SJCRH30 (cell line): ENCODE data around the gene MINPP1. TPM values are rescaled to one million over a fixed set of nuclear protein-coding genes. Genes with fewer than 3 reads are reported as not detected.

Experiments
- DNase-seq, 2 experiments: peaks; one replicate each; pipeline ENCODE4 v3.0.0-alpha.2; 2015 to 2020
- H3K27ac ChIP-seq: fragments of 250-450 bp; sonication (Bioruptor Pico); 2 replicates; pipeline ENCODE4 v1.5.1; 2020; ENCODE audit warnings: mild to moderate bottlenecking, moderate library complexity
- H3K27me3 ChIP-seq: fragments of 250-450 bp; sonication (Bioruptor Pico); 2 replicates; pipeline ENCODE4 v1.5.1; 2020; ENCODE audit warnings: mild to moderate bottlenecking, moderate library complexity
- H3K36me3 ChIP-seq: fragments of 250-450 bp; sonication (Bioruptor Pico); 2 replicates; pipeline ENCODE4 v1.5.1; 2020; ENCODE audit warnings: mild to moderate bottlenecking, moderate library complexity
- H3K4me1 ChIP-seq: fragments of 250-450 bp; sonication (Bioruptor Pico); 2 replicates; pipeline ENCODE4 v1.5.1; 2020; ENCODE audit warnings: mild to moderate bottlenecking, moderate library complexity
- H3K4me3 ChIP-seq: fragments of 250-450 bp; sonication (Bioruptor Pico); 2 replicates; pipeline ENCODE4 v1.5.1; 2020; ENCODE audit warnings: mild to moderate bottlenecking, moderate library complexity
- H3K9me3 ChIP-seq: fragments of 250-450 bp; sonication (Bioruptor Pico); replicated peaks from 2 replicates; pipeline ENCODE4 v1.5.1; 2020; ENCODE audit warnings: mild to moderate bottlenecking, moderate library complexity
- total RNA-seq: library from RNA; depleted of rRNA; stranded (reverse); fragments of >200 nt; shearing (Covaris generic); gene quantifications from 2 replicates; pipeline ENCODE4 v1.2.3, GENCODE V29; 2014

Gene MINPP1
- total RNA-seq, 1 experiment from 2014 or later, result 19.3 TPM

DNA sequence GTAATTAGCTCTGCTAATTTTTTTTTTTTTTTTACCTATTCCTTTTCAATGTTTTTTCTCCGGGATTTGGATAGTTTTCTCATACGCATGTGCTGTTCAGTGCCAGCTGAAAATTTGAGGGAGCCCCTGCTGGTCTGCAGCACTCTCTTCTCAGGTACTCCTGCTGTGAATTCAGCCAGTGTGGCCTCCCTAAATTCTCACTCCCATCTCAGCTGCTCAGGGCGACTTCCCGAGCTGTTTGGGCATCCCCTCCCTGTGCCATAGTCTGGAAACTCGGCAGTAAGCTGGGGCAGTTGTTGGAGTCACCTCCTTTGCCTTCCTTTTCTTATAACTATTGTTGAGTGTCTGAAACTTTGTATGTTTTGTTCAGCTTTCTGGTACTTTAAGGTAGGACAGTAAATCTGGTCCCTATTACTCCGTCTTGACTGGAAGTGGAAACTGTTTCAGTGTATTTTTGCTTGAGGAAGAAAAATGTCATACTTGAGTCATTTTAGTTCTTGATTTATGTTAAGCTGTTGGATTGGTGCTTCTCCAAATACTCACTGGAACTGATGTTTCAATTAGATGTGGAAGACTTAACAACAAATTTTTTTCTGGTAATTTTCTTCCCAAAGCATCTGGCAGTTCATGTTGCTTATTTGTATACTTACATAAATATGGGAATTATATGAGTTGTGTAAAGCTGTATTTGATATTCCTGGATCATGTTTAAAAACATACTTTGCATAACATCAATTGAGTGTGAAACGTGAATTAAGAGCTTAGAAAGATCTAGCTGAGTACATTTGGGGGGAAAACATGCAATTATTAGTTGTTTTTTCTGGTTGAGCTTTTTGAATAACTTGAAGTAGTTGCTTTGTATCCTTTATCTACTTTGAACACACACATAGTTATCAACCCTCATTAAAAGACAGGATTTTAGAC lies 33.7 kb downstream of the MINPP1 start:
- H3K27me3 ChIP-seq, result no peaks in the 10 kb centered on the region
- H3K9me3 ChIP-seq, result no peaks in the 10 kb centered on the region
- H3K4me1 ChIP-seq, result no peaks in the 10 kb centered on the region
- DNase-seq, result no peak
- H3K4me3 ChIP-seq, result no peak overlapping the region
- H3K36me3 ChIP-seq, result no peaks in the 10 kb centered on the region
- no peak overlapping the region for H3K27ac ChIP-seq

DNA sequence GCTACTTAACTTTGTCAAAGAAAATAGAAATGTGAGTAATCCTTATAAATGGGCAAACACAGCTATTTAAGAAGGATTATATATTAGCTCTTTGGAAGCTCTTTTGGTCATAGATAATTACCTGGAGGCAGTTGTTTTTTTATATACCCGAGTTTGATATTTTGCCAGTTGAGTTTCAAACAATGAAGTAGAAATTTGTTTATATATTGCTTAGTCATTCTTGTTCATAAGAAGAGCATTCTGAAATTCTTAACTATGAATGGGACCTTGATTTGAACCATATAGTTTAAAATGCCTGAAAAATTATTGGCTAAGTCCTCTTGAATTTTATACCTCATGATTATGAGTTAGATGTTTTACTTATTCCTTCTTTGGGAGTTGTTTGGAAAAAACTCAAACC lies 36.4 kb downstream of the MINPP1 start:
- Histone ChIP-seq H3K27ac (no peak overlapping the region), H3K4me1 (no peaks in the 10 kb centered on the region), H3K27me3 (no peaks in the 10 kb centered on the region), H3K4me3 (no peak overlapping the region), H3K9me3 (no peaks in the 10 kb centered on the region), H3K36me3 (no peaks in the 10 kb centered on the region)
- no peak for DNase-seq

DNA sequence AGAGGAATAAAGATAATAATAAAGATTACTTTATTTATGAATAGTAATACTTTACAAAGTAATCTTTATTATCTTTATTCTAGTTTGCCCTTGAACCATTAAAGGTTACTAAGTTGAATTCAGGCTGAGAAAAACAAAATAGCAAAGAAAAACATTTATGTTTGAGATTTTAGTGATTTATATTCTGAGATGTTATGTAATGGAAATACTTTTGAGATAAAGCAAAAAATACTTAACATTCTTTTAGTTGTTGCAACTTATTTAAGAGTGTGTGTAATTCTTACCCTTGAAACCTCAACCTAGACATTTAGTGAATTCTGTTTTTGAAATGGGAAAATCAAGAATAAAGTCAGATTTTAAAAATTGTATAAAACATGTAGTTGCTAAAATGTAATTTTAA lies 40.0 kb downstream of the MINPP1 start:
- H3K27ac ChIP-seq, result no peak overlapping the region
- no peak overlapping the region for H3K4me3 ChIP-seq
- DNase-seq, result no peak

DNA sequence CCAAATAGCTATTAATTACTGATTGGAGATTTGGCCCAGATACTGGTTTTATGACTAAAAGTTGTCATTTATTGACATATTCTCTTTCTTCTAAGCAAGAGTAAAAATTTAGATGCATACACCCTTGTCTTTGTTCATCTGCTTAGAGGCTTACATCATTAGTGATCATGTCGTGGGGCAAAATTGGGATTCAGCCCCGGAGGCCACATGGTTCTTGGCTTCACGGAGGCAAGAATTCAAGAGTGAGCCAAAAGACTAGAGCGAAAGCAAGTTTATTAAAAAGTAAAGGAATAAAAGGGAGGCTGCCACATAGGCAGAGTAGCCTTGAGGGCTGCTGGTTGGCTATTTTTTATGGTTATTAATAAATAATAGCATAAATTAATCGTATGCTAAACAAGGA lies 41.1 kb downstream of the MINPP1 start:
- H3K27ac ChIP-seq, result no peak overlapping the region
- H3K9me3 ChIP-seq, result no peaks in the 10 kb centered on the region
- H3K36me3 ChIP-seq, result no peaks in the 10 kb centered on the region
- no peaks in the 10 kb centered on the region for H3K4me1 ChIP-seq
- no peak overlapping the region for H3K4me3 ChIP-seq
- no peaks in the 10 kb centered on the region for H3K27me3 ChIP-seq
- no peak for DNase-seq

More for the DNA sequence above, 40.0 kb downstream of the MINPP1 start:
- Histone ChIP-seq H3K9me3 (no peaks in the 10 kb centered on the region), H3K4me1 (no peaks in the 10 kb centered on the region), H3K27me3 (no peaks in the 10 kb centered on the region), H3K36me3 (no peaks in the 10 kb centered on the region)

DNA sequence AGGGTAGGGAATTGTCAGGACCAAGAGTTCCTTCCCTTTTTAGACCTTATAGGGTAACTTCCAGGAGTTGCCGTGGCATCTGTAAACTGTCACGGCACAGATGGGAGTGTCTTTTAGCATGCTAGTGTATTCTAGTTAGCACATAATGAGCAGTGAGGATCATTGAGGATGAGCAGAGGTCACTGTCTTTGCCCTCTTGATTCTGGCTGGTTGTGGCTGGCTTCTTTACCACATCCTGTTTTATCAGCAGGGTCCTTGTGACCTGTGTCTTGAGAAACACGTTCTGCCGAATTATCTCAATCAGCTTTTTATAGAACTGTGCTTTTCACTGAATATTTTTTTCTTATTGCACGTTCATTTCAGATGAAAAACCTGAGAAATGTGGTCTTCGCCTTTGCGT lies 41.5 kb downstream of the MINPP1 start:
- DNase-seq, result no peak
- Histone ChIP-seq H3K4me1 (no peaks in the 10 kb centered on the region), H3K36me3 (no peaks in the 10 kb centered on the region), H3K9me3 (no peaks in the 10 kb centered on the region), H3K27ac (no peak overlapping the region), H3K27me3 (no peaks in the 10 kb centered on the region), H3K4me3 (no peak overlapping the region)

DNA sequence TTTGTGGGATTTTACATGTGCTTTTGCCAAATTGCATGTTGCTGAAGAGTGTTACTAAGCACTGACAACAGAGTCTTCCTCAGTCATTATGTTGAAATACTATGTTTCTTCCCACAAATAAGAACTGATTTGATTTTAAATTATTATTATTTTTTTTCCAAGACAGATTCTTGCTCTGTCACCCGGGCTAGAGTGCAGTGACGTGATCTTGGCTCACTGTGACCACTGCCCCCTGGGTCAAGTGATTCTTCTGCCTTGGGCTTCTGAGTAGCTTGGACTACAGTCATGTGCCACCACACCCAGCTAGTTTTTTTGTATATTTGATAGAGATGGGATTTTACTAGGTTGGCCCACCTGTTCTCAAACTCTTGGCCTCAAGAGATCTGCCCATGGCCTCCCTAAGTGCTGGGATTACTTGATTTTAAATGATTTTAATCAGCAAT lies 42.3 kb downstream of the MINPP1 start:
- no peaks in the 10 kb centered on the region for H3K36me3 ChIP-seq
- no peak for DNase-seq
- H3K4me1 ChIP-seq, result no peaks in the 10 kb centered on the region
- no peak overlapping the region for H3K27ac ChIP-seq
- no peak overlapping the region for H3K4me3 ChIP-seq
- H3K9me3 ChIP-seq, result no peaks in the 10 kb centered on the region
- no peaks in the 10 kb centered on the region for H3K27me3 ChIP-seq

DNA sequence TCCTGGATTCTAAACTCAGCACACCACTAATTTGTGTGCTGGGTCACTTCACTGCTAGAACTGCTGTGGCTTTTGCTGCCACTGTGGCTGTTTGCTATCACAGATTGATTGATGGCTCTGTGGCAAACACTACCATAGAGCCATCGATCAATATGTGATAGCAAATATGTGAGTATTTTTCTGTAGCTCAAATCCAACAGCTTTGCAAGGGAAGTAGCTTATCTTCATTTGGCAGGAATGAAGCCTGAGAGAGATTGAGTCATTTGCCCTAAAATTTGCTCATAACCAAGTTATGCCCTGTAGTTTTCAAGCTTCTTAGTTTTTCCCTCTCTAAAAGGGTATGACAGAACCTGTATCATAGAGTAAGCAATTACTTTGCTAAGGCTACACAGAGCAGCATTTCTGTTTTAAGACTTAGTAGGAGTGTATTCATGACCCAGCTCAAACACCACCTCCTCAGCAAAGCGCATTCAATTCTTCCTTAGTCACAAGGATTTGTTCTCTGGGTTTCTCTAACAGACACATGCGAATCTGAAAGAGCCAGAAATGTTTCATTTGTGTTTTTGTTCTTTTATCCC lies 43.1 kb downstream of the MINPP1 start:
- no peaks in the 10 kb centered on the region for H3K36me3 ChIP-seq
- no peaks in the 10 kb centered on the region for H3K9me3 ChIP-seq
- H3K4me1 ChIP-seq, result no peaks in the 10 kb centered on the region
- no peaks in the 10 kb centered on the region for H3K27me3 ChIP-seq
- no peak overlapping the region for H3K27ac ChIP-seq
- no peak for DNase-seq
- H3K4me3 ChIP-seq, result no peak overlapping the region

DNA sequence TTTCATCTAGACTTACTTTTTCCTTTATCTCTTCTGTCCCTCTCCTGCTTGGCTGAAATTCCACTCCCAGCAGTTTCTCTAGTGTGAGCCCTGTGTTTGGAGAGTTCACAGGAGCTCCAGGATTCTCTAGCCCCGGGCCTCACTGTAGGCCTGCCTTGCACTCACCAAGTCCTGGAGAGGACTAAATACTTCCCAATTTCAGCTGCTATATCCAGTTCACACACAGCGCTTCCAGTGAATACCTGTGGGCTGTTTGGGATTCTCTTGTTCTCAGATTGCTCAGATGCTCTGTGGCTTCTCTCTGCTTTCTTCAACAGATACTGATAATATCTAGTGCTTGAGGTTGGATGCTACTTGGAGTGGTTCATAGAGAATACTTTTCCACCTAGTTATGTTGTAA lies 46.0 kb downstream of the MINPP1 start:
- Histone ChIP-seq H3K4me3 (no peak overlapping the region), H3K27ac (no peak overlapping the region), H3K27me3 (no peaks in the 10 kb centered on the region), H3K36me3 (no peaks in the 10 kb centered on the region), H3K4me1 (no peaks in the 10 kb centered on the region), H3K9me3 (no peaks in the 10 kb centered on the region)
- no peak for DNase-seq

DNA sequence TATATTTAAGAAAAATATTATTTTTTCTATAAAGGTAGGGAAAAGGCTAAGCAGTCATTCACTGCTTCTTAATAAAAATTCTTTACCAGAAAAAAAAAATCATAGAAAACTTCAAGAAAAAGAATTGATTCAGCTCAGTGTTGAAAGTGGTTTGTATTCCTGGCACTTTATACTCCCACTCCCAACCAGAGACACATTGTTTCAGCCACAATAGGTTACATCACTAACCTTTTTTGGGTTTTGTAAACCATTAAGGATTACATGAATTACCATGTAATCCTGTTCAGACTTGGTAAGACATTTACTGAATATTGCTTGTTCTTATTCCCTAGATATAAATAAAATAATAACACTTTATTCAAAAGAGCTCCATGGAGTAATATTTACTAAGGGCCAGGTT lies 46.6 kb downstream of the MINPP1 start:
- Histone ChIP-seq H3K4me1 (no peaks in the 10 kb centered on the region), H3K27ac (no peak overlapping the region), H3K9me3 (no peaks in the 10 kb centered on the region), H3K4me3 (no peak overlapping the region), H3K36me3 (no peaks in the 10 kb centered on the region), H3K27me3 (no peaks in the 10 kb centered on the region)
- no peak for DNase-seq

DNA sequence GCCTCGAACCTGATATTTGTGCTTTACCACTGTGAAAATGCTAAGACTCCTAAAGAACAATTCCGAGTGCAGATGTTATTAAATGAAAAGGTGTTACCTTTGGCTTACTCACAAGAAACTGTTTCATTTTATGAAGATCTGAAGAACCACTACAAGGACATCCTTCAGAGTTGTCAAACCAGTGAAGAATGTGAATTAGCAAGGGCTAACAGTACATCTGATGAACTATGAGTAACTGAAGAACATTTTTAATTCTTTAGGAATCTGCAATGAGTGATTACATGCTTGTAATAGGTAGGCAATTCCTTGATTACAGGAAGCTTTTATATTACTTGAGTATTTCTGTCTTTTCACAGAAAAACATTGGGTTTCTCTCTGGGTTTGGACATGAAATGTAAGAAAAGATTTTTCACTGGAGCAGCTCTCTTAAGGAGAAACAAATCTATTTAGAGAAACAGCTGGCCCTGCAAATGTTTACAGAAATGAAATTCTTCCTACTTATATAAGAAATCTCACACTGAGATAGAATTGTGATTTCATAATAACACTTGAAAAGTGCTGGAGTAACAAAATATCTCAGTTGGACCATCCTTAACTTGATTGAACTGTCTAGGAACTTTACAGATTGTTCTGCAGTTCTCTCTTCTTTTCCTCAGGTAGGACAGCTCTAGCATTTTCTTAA lies 47.7 kb downstream of the MINPP1 start:
- no peak overlapping the region for H3K27ac ChIP-seq
- H3K4me1 ChIP-seq, result no peaks in the 10 kb centered on the region
- H3K27me3 ChIP-seq, result no peaks in the 10 kb centered on the region
- no peaks in the 10 kb centered on the region for H3K9me3 ChIP-seq
- H3K36me3 ChIP-seq, result no peaks in the 10 kb centered on the region
- no peak for DNase-seq
- no peak overlapping the region for H3K4me3 ChIP-seq

DNA sequence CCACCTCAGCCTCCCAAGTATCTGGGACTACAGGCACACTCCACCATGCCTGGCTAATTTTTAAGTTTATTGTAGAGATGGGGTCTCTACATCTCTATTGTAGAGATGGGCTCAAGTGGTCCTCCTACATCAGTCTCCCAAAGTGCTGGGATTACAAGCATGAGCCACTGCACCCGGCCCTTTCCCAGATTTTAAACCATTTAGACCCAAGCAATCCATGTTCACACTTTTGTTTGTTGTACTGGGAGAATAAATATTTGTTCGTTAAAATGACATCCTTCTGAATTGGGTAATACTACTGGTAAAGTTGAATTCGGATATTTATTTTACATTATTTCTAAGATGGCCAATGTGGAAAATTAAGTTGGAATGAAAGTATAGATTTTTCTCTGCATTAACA lies 52.7 kb downstream of the MINPP1 start:
- H3K36me3 ChIP-seq, result no peaks in the 10 kb centered on the region
- no peaks in the 10 kb centered on the region for H3K27me3 ChIP-seq
- no peaks in the 10 kb centered on the region for H3K9me3 ChIP-seq
- no peak for DNase-seq
- no peak overlapping the region for H3K4me3 ChIP-seq
- no peaks in the 10 kb centered on the region for H3K4me1 ChIP-seq
- H3K27ac ChIP-seq, result no peak overlapping the region

DNA sequence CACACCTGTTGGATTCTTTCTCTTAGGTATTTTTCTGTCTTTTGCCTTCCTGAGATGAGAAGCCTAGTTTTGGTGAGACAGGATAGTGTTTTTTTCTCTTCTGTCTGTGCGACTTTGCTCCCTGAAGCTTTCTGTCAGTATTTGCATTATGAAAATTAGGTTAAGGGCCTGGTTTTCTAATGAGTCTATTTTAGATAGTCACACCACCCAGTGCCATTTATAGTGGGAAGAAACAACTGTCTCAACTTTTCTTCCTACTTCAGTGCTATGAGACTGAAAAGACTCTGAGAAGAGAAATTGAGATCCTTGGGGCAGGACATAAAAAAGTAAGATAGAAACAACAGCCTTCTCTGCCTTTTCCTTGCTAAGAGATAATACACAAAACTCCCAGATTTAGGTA lies 53.6 kb downstream of the MINPP1 start:
- no peaks in the 10 kb centered on the region for H3K9me3 ChIP-seq
- H3K27me3 ChIP-seq, result no peaks in the 10 kb centered on the region
- no peaks in the 10 kb centered on the region for H3K36me3 ChIP-seq
- no peak for DNase-seq
- no peaks in the 10 kb centered on the region for H3K4me1 ChIP-seq
- H3K4me3 ChIP-seq, result no peak overlapping the region
- H3K27ac ChIP-seq, result no peak overlapping the region

DNA sequence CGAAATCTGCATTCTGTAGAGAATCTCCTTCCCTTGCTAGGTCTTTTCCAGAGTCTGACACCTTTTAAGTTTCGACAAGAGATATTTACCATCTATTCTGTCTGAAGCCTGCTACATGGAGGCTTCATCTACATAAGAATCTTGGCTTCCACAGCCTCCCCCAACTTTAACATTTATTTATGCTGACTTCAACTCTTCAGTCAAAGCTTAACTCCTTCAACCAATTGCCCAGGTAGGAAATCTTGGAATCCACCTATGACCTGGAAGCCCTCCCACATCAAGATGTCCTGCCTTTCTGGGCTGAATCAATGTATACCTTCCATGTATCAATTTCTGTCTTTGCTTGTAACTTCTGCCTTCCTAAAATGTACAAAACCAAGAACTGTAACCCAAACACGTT lies 54.7 kb downstream of the MINPP1 start:
- no peak for DNase-seq
- H3K4me3 ChIP-seq, result no peak overlapping the region
- H3K4me1 ChIP-seq, result no peaks in the 10 kb centered on the region
- no peaks in the 10 kb centered on the region for H3K27me3 ChIP-seq
- H3K9me3 ChIP-seq, result no peaks in the 10 kb centered on the region
- H3K36me3 ChIP-seq, result no peaks in the 10 kb centered on the region
- no peak overlapping the region for H3K27ac ChIP-seq

DNA sequence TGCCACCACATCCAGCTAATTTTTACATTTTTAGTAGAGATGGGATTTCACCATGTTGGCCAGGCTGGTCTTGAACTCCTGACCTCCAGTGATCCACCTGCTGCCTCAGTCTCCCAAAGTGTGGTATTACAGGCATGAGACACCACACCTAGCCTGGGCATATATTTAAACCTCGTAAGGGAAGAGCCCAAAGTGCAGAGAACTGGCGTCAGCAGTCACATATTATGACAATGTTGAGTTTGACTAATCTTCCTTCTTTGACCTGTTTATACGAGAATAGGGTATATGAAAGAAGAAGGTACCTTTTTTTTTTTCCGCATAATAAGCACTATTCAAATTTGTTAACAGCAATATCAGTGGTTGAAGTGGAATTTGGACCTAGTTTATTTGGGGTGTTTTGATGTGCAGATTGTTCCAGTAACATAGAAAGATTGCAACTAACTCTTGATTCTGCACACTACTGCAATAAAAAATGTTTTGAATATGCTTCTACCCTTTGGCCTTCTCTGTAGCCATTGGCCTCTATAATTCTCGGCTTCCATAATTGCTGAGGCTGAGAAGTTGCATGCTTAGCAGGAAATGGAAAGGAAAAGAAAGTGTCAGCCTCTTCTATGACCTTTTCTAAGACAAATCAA lies 55.9 kb downstream of the MINPP1 start:
- no peak for DNase-seq
- no peaks in the 10 kb centered on the region for H3K4me1 ChIP-seq
- H3K27ac ChIP-seq, result no peak overlapping the region
- H3K4me3 ChIP-seq, result no peak overlapping the region
- no peaks in the 10 kb centered on the region for H3K36me3 ChIP-seq
- H3K9me3 ChIP-seq, result no peaks in the 10 kb centered on the region
- no peaks in the 10 kb centered on the region for H3K27me3 ChIP-seq

DNA sequence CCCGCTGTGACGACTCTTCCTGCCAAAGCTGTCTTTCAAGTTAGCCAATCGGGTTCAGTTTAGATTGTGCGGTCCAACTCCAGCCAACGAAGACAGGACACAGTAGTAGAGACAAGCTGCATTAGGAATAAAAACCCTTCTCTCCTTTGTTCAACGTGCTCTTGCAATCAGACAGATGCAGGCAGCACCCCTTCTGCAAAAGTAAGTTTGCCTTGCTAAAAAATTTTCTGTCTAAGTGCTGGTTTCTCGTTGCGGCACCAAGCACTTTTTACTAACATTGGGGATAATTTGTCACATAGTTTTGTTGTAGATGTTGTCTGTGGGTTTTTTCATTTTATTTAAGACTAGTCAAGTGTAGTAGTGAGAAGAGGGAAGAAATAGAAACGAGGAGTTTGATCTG lies 58.1 kb downstream of the MINPP1 start:
- no peaks in the 10 kb centered on the region for H3K27me3 ChIP-seq
- no peaks in the 10 kb centered on the region for H3K4me1 ChIP-seq
- H3K4me3 ChIP-seq, result no peak overlapping the region
- no peaks in the 10 kb centered on the region for H3K9me3 ChIP-seq
- no peak overlapping the region for H3K27ac ChIP-seq
- no peak for DNase-seq
- no peaks in the 10 kb centered on the region for H3K36me3 ChIP-seq
